Measurements from ENCODE around the gene CCDC78.

GRCh38 chr16:741986-742629 is 15.9 kb upstream of the CCDC78 start:
- TF ChIP-seq, protein P1, sequence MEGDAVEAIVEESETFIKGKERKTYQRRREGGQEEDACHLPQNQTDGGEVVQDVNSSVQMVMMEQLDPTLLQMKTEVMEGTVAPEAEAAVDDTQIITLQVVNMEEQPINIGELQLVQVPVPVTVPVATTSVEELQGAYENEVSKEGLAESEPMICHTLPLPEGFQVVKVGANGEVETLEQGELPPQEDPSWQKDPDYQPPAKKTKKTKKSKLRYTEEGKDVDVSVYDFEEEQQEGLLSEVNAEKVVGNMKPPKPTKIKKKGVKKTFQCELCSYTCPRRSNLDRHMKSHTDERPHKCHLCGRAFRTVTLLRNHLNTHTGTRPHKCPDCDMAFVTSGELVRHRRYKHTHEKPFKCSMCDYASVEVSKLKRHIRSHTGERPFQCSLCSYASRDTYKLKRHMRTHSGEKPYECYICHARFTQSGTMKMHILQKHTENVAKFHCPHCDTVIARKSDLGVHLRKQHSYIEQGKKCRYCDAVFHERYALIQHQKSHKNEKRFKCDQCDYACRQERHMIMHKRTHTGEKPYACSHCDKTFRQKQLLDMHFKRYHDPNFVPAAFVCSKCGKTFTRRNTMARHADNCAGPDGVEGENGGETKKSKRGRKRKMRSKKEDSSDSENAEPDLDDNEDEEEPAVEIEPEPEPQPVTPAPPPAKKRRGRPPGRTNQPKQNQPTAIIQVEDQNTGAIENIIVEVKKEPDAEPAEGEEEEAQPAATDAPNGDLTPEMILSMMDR (IDR thresholded peaks at IDR 0.05; ENCODE audit: insufficient read depth, low read length, poor library complexity, severe bottlenecking): no peak
- TF ChIP-seq EZH2phosphoT487 (conservative IDR thresholded peaks at IDR 0.05; ENCODE audit: low read length): no peak
